Heart left ventricle (tissue), 16 donors: ENCODE data around the gene EYS. TPM values are rescaled to one million over a fixed set of nuclear protein-coding genes. Genes with fewer than 3 reads are reported as not detected.

Experiments used
- ATAC-seq, 4 donors: fragments of 200-7000 bp; cut with Tn5 transposase; one replicate each; pipeline ENCODE4 v1.9.1; 2020 to 2022; ENCODE audit warnings: moderate library complexity in 4 of 4, mild to moderate bottlenecking in 3 of 4, moderate number of reproducible peaks in 1 of 4
- DNase-seq, 5 donors: peaks; one replicate each; pipeline ENCODE4 v3.0.0-alpha.2; 2020
- H3K27ac ChIP-seq, 12 donors: fragments of 200-600 bp; sonication (generic) in 4 of 12; one replicate each; pipeline versions ENCODE4 v1.5.0 to v1.8.0; 2016 to 2022; ENCODE audit warnings: mild to moderate bottlenecking in 2 of 12
- H3K27me3 ChIP-seq, 9 donors: fragments of 200-600 bp; sonication (generic) in 2 of 9; one replicate each; pipeline versions ENCODE4 v1.5.1 to v1.8.0; 2016 to 2022; ENCODE audit warnings: mild to moderate bottlenecking in 3 of 9
- H3K36me3 ChIP-seq, 9 donors: fragments of 200-600 bp; sonication (generic) in 2 of 9; one replicate each; pipeline versions ENCODE4 v1.5.0 to v1.8.0; 2018 to 2022; ENCODE audit warnings: mild to moderate bottlenecking in 2 of 9
- H3K4me1 ChIP-seq, 12 donors: fragments of 200-600 bp; sonication (generic) in 4 of 12; one replicate each; pipeline versions ENCODE4 v1.5.0 to v1.8.0; 2016 to 2022; ENCODE audit warnings: mild to moderate bottlenecking in 3 of 12
- H3K4me3 ChIP-seq, 12 donors: fragments of 200-600 bp; sonication (generic) in 4 of 12; one replicate each; pipeline versions ENCODE4 v1.5.0 to v1.8.0; 2017 to 2022; ENCODE audit warnings: mild to moderate bottlenecking in 9 of 12, moderate library complexity in 4 of 12
- H3K9me3 ChIP-seq, 12 donors: fragments of 200-600 bp; sonication (generic) in 4 of 12; one replicate each; pipeline versions ENCODE4 v1.5.0 to v1.8.0; 2016 to 2022; ENCODE audit warnings: mild to moderate bottlenecking in 1 of 12
- POLR2A ChIP-seq, 2 donors: fragments of 450-650 bp; IDR thresholded peaks; one replicate each; pipeline ENCODE4 v1.6.1; 2017; ENCODE audit warnings: antibody characterized with exemption in 2 of 2, mild to moderate bottlenecking in 2 of 2, moderate library complexity in 2 of 2
- WGBS, 4 donors: extraction: QIAGEN DNeasy Blood & Tissue Kit in 2 of 4; methylation state at CpG; one replicate each; pipeline versions ENCODE4 v1.1.5 to v1.1.7; 2013 to 2018; 5-methylcytosine and 5-hydroxymethylcytosine counted together
- intact Hi-C, 10 donors: fragments of 100-400 bp; cut with DNase I; formaldehyde crosslinking; loops; one replicate each; pipeline versions ENCODE4 v1.11.1 to v1.14.2; 2022
- polyA plus RNA-seq, 2 donors: library from polyadenylated mRNA; stranded (reverse); fragments of 200-250 nt; gene quantifications; one replicate each; pipeline ENCODE4 v1.2.3, GENCODE V29; 2013
- total RNA-seq, 9 donors: library from RNA; depleted of rRNA in 2 of 9; stranded (reverse); fragments of >200 nt in 2 of 9; fragmentation: NEBNext Ultra II Directional in 3 of 9; extraction: Animal tissue kit (Norgen Biotek cat#: 25700) in 3 of 9; gene quantifications; one replicate each; pipeline versions ENCODE4 v1.1.0 to v1.2.4, GENCODE V29; 2016 to 2023
- TF ChIP-seq, protein P1 (sequence below), 12 donors: fragments of 200-600 bp; sonication (generic) in 4 of 12; IDR thresholded peaks; one replicate each; pipeline versions ENCODE4 v1.5.0 to v1.8.0; 2018 to 2022; ENCODE audit warnings: antibody characterized with exemption in 12 of 12, mild to moderate bottlenecking in 5 of 12
- donor health status: ischemic (EF 13 %, LVEDD 7.1; RV severe dilation, severe dysfunction).
- donor health status: healthy with polysubstance abuse.
- donor health status: DM: no; HTN: yes; CAD: no.
- donor health status: DM: no; HTN: no; CAD: no.
- donor health status: ischemic (EF 25% LVEDD 6.9; RV normal size, moderate dysfunction).
- donor health status: ischemic (EF 25% LVEDD 5.7; RV mildly dilated, moderate dysfunction).
- donor health status: healthy.
- donor health status: DM: yes; HTN: yes; CAD: no.
- donor health status: ischemic (EF 35%, LVEDD 5.7; RV mildly dilated, moderate dysfunction).
- donor health status: nonischemic (EF 11% LVEDD 7.7; RV severe dilation, severe dysfunction).
- donor health status: DM: yes; HTN: yes; CAD: no.
- donor health status: PGD.
- donor health status: ischemic (EF 29% LVEDD 5.4; RV normal size, mild dysfunction).
- donor health status: nonischemic (EF 23%, LVEDD 6.1; RV moderate dilation, normal function).

EYS gene
- total and polyA plus RNA-seq, 11 donors = 0.07 to 0.27 (median 0.08) TPM; not detected in 8

- 69 to 88% (median 70%) methylated on average over 4 of the region's 4 CpGs for WGBS, 4 donors
- H3K4me3 ChIP-seq = no peak overlapping the region
- H3K27ac ChIP-seq = no peak overlapping the region
- H3K9me3 ChIP-seq = peaks cover 0 to 4% (median 0%) of the 10 kb centered on the region in 12 donors
- DNase-seq (no peak), ATAC-seq (no peak)
- H3K36me3 ChIP-seq = no peaks in the 10 kb centered on the region
- TF ChIP-seq, protein P1, sequence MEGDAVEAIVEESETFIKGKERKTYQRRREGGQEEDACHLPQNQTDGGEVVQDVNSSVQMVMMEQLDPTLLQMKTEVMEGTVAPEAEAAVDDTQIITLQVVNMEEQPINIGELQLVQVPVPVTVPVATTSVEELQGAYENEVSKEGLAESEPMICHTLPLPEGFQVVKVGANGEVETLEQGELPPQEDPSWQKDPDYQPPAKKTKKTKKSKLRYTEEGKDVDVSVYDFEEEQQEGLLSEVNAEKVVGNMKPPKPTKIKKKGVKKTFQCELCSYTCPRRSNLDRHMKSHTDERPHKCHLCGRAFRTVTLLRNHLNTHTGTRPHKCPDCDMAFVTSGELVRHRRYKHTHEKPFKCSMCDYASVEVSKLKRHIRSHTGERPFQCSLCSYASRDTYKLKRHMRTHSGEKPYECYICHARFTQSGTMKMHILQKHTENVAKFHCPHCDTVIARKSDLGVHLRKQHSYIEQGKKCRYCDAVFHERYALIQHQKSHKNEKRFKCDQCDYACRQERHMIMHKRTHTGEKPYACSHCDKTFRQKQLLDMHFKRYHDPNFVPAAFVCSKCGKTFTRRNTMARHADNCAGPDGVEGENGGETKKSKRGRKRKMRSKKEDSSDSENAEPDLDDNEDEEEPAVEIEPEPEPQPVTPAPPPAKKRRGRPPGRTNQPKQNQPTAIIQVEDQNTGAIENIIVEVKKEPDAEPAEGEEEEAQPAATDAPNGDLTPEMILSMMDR (IDR thresholded peaks at IDR 0.05) = no peak
- TF ChIP-seq POLR2A (IDR thresholded peaks at IDR 0.05) = no peak
- peaks cover 0 to 6% (median 0%) of the 10 kb centered on the region in 12 donors for H3K4me1 ChIP-seq
- intact Hi-C loops = no loop called here
- H3K27me3 ChIP-seq = no peaks in the 10 kb centered on the region
Measured at GRCh38 chr6:64231928-64232327, 1475.1 kb downstream of the EYS start.

DNA sequence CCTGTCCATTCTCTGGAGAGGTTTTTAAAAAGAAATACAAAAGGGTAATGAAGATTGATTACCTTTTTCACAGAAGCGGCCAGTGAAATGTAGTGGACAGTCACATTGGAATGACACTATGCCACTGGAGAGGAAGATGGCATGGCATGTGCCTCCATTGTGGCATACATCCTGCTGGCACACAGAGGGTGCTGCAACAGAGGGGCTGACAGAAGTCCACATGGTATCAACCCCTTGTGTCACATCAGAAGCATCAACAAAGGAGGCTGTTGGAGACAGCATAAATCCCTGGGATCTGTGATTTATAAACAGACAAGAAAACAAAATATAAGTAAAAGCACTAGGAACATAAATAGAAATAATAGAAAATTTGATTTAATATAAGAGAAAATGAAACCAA, 1476.5 kb downstream of the EYS start:
- no peak overlapping the region for H3K4me3 ChIP-seq
- DNase-seq (no peak), ATAC-seq (no peak)
- H3K27me3 ChIP-seq = no peaks in the 10 kb centered on the region
- WGBS, 4 donors = 75 to 84% (median 81%) methylated on average over 1 of the region's 1 CpG
- no peaks in the 10 kb centered on the region for H3K9me3 ChIP-seq
- TF ChIP-seq, protein P1 (IDR thresholded peaks at IDR 0.05) = no peak
- TF ChIP-seq POLR2A (IDR thresholded peaks at IDR 0.05) = no peak
- no peaks in the 10 kb centered on the region for H3K36me3 ChIP-seq
- H3K27ac ChIP-seq = no peak overlapping the region
- H3K4me1 ChIP-seq = peaks cover 0 to 6% (median 0%) of the 10 kb centered on the region in 12 donors
- intact Hi-C loops = no loop called here

DNA sequence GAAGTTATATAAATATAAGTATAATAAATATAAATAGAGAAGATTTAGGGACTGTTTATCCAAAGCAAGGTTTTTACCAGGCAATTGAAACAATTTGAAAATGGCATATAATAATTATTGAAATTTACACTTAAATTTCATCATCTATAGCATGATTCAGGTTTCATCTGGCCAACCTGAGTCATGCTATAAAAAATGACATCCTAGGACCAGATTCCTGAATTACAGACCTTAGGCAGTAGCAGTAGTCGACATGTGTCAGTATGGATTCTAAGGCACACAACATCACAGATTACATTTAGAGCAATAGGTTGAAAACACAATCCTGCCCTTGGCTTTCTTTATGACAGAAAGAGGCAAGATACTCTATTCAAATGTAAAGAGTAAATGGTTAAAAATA, 1479.2 kb downstream of the EYS start:
- H3K36me3 ChIP-seq = no peaks in the 10 kb centered on the region
- DNase-seq (no peak), ATAC-seq (no peak)
- H3K4me3 ChIP-seq = no peak overlapping the region
- 74 to 93% (median 85%) methylated on average over 1 of the region's 1 CpG for WGBS, 4 donors
- H3K4me1 ChIP-seq = peaks cover 0 to 6% (median 0%) of the 10 kb centered on the region in 12 donors
- intact Hi-C loops = no loop called here
- no peak for TF ChIP-seq POLR2A (IDR thresholded peaks at IDR 0.05)
- TF ChIP-seq, protein P1 (IDR thresholded peaks at IDR 0.05) = no peak
- no peaks in the 10 kb centered on the region for H3K9me3 ChIP-seq
- no peak overlapping the region for H3K27ac ChIP-seq
- no peaks in the 10 kb centered on the region for H3K27me3 ChIP-seq

DNA sequence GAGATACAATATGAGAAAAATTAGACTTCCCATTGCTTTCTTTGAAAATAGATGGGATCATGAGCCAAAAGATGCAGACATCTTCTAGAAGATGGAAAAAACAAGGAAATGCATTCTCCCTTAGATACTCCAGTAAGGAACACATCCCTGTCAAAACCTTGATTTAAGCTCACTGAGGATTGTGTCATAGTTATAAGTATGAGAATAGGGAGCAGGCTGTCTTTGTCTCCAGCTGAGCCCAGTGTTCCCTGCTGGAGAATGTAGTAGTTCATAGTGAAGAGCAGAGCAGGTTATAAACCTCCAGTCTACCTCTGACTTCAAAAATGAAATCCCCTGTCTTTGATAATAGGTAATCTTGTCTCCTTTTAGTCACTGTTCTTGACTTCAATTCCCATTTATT, 1481.5 kb downstream of the EYS start:
- Histone ChIP-seq H3K4me3 (no peak overlapping the region), H3K27ac (no peak overlapping the region), H3K36me3 (no peaks in the 10 kb centered on the region), H3K9me3 (no peaks in the 10 kb centered on the region), H3K27me3 (no peaks in the 10 kb centered on the region), H3K4me1 (peaks cover 0 to 6% (median 0%) of the 10 kb centered on the region in 12 donors)
- no peak for TF ChIP-seq POLR2A (IDR thresholded peaks at IDR 0.05)
- TF ChIP-seq, protein P1 (IDR thresholded peaks at IDR 0.05) = no peak
- intact Hi-C loops = no loop called here
- ATAC-seq = peak in 1 of 4 donors; percentile 70
- DNase-seq = no peak
